Neutrophil (primary cell): ENCODE results near the gene CCR5.
A peak's percentile ranks its signal among the peaks of the same experiment; 100 is the strongest.

Experiments used
- H3K27ac ChIP-seq: fragments of 200-600 bp; sonication (generic); 2 replicates; pipeline ENCODE4 v1.5.1; 2016; ENCODE audit warnings: mild to moderate bottlenecking, moderate library complexity
- H3K27me3 ChIP-seq: fragments of 200-600 bp; sonication (generic); 2 replicates; pipeline ENCODE4 v1.6.0; 2016; ENCODE audit warnings: mild to moderate bottlenecking
- H3K36me3 ChIP-seq: fragments of 200-600 bp; sonication (generic); 2 replicates; pipeline ENCODE4 v1.5.1; 2017
- H3K4me1 ChIP-seq, 2 experiments: fragments of 200-600 bp in 1 of 2; sonication (generic) in 1 of 2; 1 replicate in 1 of 2; 2 replicates in 1 of 2; pipeline versions ENCODE4 v1.5.1 to v1.6.1; 2013 to 2016; ENCODE audit warnings: low read depth in 1 of 2, low read length in 1 of 2, mild to moderate bottlenecking in 1 of 2, moderate library complexity in 1 of 2; ENCODE audit not compliant: control insufficient read depth in 1 of 2, insufficient read depth in 1 of 2
- H3K4me3 ChIP-seq, 2 experiments: fragments of 200-600 bp in 1 of 2; sonication (generic) in 1 of 2; 1 replicate in 1 of 2; 2 replicates in 1 of 2; pipeline ENCODE4 v1.5.1; 2013 to 2016; ENCODE audit warnings: low read depth in 1 of 2, low read length in 1 of 2, mild to moderate bottlenecking in 1 of 2, moderate library complexity in 1 of 2
- H3K9me3 ChIP-seq: fragments of 200-600 bp; sonication (generic); 2 replicates; pipeline ENCODE4 v1.5.1; 2016
- CTCF ChIP-seq: fragments of 200-600 bp; sonication (generic); IDR thresholded peaks from 2 replicates; pipeline ENCODE4 v1.5.1; 2016; ENCODE audit warnings: antibody characterized with exemption

The CCR5 gene

DNA sequence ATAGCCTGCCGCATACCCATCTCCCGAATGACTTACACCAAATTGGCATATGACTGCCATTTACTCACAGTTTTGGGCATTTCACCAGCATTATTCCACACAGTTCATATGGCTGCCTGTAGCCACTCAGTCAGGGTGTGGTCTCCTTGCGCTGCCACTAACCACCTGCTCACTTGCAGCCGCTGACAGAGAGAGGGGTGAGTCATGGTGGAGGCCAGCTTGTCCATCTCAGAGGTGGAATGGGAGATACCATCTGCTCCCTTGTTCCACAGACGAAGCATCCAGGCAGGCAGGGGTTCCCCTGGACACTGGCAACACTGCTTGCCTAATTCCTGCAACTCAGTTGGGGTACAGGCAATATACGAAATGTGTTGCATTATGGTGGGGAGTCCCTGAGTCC is 51.9 kb downstream of the CCR5 start:
- no peak for TF ChIP-seq CTCF
- peak overlapping the region; percentile 63 for H3K27ac ChIP-seq
- no peaks in the 10 kb centered on the region for H3K4me1 ChIP-seq
- H3K9me3 ChIP-seq: no peaks in the 10 kb centered on the region
- H3K4me3 ChIP-seq: no peak overlapping the region
- H3K27me3 ChIP-seq: no peaks in the 10 kb centered on the region
- peaks cover 94% of the 10 kb centered on the region for H3K36me3 ChIP-seq

DNA sequence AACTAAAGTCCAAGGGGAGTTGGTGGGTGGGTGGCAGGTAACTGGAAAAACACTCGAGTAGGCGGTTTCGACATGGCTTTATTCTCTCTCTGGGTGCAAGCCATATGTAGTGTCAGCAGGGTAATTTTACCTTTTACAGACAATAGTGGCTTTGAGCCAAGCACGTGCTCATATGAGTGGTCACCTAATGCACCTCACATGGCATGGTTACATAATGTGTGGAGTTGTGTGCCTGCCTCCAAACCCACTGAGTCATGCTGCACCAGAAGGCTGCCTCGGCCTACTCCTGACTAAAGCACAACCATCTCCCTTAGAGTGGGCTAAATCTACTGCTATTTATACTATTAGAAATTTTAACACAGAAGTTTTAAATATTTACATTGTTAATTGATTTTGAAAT is 52.8 kb downstream of the CCR5 start:
- TF ChIP-seq CTCF: no peak
- H3K36me3 ChIP-seq: peaks cover 94% of the 10 kb centered on the region
- H3K4me3 ChIP-seq: no peak overlapping the region
- peak overlapping the region; percentile 63 for H3K27ac ChIP-seq
- H3K4me1 ChIP-seq: no peaks in the 10 kb centered on the region
- no peaks in the 10 kb centered on the region for H3K27me3 ChIP-seq
- H3K9me3 ChIP-seq: no peaks in the 10 kb centered on the region
